GM12872 (cell line): ENCODE data around the gene VIM.

Experiments used
- CTCF ChIP-seq: IDR thresholded peaks from 3 replicates; pipeline ENCODE4 v1.5.1; 2011; ENCODE audit warnings: low read depth, mild to moderate bottlenecking, low read length, moderate library complexity; ENCODE audit not compliant: insufficient read depth

The VIM gene

GRCh38 chr10:17249820-17250219 lies 21.8 kb downstream of the VIM start:
- peak; percentile 61 for TF ChIP-seq CTCF

DNA sequence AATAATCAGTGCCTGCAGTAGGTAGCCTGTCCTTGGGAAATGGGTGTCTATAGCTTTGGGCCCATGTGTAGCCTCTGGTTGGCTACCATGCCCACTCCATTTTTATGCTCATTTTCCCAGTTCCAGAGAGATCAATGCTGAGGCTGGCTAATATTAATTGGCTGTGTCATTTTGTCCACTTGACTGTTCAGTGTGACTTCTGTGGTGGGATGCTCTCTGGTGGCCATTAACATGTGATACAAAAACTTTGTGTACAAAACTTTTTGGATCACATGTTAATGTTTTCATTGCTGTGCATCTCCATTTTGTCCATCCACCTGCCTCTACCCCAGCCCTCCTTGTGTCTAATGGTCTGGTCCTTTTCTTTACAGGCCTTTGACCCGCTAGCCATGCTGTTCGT lies 22.7 kb downstream of the VIM start:
- no peak for TF ChIP-seq CTCF

DNA sequence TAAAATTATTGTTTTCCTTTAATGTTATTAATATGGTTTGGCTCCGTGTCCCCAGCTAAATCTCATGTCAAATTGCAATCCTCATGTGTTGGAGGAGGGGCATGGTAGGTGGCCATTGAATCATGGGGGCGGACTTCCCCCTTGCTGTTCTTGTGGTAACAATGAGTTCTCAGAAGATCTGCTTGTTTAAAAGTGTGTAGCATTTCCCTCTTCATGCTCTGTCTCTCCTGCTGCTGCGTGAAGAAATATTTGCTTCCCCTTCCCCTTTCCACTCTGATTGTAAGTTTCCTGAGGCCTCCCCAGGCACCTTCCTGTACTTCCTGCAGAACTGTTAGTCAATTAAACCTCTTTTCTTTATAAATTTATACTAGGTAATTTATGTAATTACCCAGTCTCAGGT lies 27.5 kb downstream of the VIM start:
- no peak for TF ChIP-seq CTCF

DNA sequence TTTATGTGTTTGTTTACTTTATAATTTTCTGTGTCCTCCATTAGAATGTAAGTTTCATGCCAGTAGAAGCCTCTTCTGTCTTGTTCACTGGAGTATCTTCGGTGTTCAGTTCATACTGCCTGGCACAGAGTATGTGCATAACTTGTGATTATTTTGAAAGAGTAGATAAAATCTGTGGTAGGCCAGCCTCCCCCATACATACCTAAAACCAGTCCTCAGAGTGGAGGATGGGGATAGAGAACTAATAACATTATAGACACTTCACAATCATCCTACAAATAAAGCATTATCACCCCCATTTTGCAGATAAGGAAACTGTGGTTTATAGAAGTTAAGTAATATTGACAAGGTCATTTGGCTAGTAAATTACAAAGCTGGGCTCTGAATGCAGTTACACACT lies 28.0 kb downstream of the VIM start:
- TF ChIP-seq CTCF = no peak

DNA sequence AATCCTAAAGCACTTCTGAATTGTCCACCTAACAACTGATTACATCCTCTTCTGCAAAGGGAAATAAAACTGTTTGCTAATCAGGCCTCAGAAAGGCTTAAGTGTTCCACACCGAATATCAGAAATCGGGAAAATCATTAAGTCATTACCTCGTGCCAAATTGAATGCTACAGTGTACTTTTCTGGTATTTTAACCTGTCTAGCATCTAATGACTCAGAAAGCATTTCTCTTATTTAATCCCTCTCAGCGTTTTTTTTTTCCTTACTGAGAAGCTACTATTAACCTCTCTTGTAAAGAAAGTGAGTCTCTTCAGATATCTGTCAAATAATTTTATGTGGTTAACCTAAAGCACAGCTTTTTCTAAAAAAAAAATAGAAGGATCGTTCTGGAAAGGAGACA lies 28.6 kb downstream of the VIM start:
- no peak for TF ChIP-seq CTCF

GRCh38 chr10:17257466-17258321 lies 29.7 kb downstream of the VIM start:
- TF ChIP-seq CTCF = peak; percentile 72

DNA sequence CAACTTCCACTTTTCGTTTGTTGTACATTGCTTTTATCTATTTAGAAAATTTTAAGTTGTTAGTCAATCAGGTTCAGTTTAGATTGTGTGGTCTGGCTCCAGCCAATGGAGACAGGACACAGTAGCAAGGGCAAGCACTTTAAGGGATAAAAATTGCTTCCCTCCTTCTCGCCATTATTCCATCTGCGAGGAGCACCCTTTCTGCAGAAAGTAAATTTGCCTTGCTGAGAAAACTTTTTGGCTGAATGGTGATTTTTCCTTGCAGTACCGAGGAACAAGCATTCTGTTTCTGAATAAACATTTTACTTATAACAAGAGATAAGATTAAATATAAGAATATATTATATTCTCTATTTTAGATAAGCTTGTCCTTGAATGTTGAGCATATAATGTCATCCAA lies 34.5 kb downstream of the VIM start:
- no peak for TF ChIP-seq CTCF

DNA sequence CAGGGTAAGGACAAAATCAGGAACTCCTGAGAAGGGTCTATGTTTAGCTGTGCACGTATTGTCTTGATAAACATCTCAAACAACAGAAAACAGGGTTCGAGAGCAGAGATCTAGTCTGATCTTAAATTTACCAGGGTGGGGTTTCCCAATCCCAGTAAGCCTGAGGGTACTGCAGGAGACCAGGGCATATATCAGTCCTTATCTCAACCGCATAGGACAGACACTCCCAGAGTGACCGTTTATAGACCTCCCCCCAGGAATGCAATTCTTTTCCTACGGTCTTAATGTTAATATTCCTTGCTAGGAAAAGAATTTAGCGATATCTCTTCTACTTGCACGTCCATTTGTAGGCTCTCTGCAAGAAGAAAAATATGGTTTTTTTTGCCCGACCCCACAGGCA lies 35.5 kb downstream of the VIM start:
- TF ChIP-seq CTCF = no peak
